Stomach smooth muscle (tissue), 2 donors: ENCODE data around the gene CEP112.

Source experiments
- H3K27ac ChIP-seq: one replicate; pipeline ENCODE4 v1.7.0; 2013; ENCODE audit warnings: mild to moderate bottlenecking, low read length, inconsistent platforms
- H3K27me3 ChIP-seq, 2 donors: one replicate each; pipeline ENCODE4 v1.7.0; 2013; ENCODE audit warnings: low read length in 2 of 2; ENCODE audit not compliant: insufficient read depth in 2 of 2, control insufficient read depth in 1 of 2
- H3K36me3 ChIP-seq, 2 donors: one replicate each; pipeline ENCODE4 v1.7.0; 2013; ENCODE audit warnings: low read length in 2 of 2; ENCODE audit not compliant: control insufficient read depth in 2 of 2, insufficient read depth in 2 of 2
- H3K4me1 ChIP-seq: one replicate; pipeline ENCODE4 v1.7.0; 2013; ENCODE audit warnings: low read length; ENCODE audit not compliant: control insufficient read depth, insufficient read depth
- H3K4me3 ChIP-seq, 2 donors: one replicate each; pipeline ENCODE4 v1.7.0; 2013; ENCODE audit warnings: low read length in 2 of 2
- H3K9ac ChIP-seq, 2 donors: one replicate each; pipeline ENCODE4 v1.7.0; 2013; ENCODE audit warnings: low read length in 2 of 2, mild to moderate bottlenecking in 1 of 2
- H3K9me3 ChIP-seq, 2 donors: one replicate each; pipeline ENCODE4 v1.7.0; 2013; ENCODE audit warnings: low read length in 2 of 2; ENCODE audit not compliant: control insufficient read depth in 2 of 2
- donor health status: healthy.
- donor health status: Pancreatic carcinoma.

CEP112 gene

GRCh38 chr17:65727832-65728231 lies 464.1 kb downstream of the CEP112 start:
- no peaks in the 10 kb centered on the region for H3K9me3 ChIP-seq
- no peaks in the 10 kb centered on the region for H3K36me3 ChIP-seq
- peak overlapping the region; percentile 32 for H3K27ac ChIP-seq
- H3K27me3 ChIP-seq: no peaks in the 10 kb centered on the region
- no peak overlapping the region for H3K9ac ChIP-seq
- peaks cover 11% of the 10 kb centered on the region for H3K4me1 ChIP-seq
- no peak overlapping the region for H3K4me3 ChIP-seq

- H3K27ac ChIP-seq: peak overlapping the region; percentile 32
These were observed 464.7 kb downstream of the CEP112 start for GRCh38 chr17:65727246-65727645.

GRCh38 chr17:65723431-65724151 lies 468.3 kb downstream of the CEP112 start:
- Histone ChIP-seq H3K4me3 (no peak overlapping the region), H3K27ac (no peak overlapping the region), H3K9ac (no peak overlapping the region), H3K36me3 (no peaks in the 10 kb centered on the region), H3K4me1 (peaks cover 8% of the 10 kb centered on the region), H3K27me3 (no peaks in the 10 kb centered on the region), H3K9me3 (no peaks in the 10 kb centered on the region)

More at GRCh38 chr17:65727246-65727645, 464.7 kb downstream of the CEP112 start:
- Histone ChIP-seq H3K9ac (no peak overlapping the region), H3K36me3 (no peaks in the 10 kb centered on the region), H3K4me1 (peaks cover 15% of the 10 kb centered on the region), H3K27me3 (no peaks in the 10 kb centered on the region), H3K4me3 (no peak overlapping the region), H3K9me3 (no peaks in the 10 kb centered on the region)

DNA sequence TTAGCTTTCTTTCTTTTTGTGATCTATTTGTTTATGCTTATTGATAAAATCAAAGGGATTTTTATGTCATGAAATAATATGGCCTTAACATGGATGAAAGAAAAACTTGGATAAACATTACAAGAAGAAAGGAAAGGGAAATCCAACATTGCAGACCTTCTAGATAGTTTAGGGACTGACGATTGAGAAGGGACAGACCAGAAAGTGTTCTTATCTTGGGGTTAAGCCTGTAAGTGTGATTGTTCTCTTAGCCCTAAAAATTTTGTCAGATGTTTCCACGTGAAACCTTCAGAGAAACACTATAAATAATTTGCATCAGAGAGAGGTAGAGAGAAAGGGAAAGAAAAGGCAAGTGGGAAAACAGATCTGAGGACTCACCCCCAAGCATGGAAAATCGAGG lies 473.3 kb downstream of the CEP112 start:
- Histone ChIP-seq H3K4me1 (peaks cover 5% of the 10 kb centered on the region), H3K9ac (no peak overlapping the region)

DNA sequence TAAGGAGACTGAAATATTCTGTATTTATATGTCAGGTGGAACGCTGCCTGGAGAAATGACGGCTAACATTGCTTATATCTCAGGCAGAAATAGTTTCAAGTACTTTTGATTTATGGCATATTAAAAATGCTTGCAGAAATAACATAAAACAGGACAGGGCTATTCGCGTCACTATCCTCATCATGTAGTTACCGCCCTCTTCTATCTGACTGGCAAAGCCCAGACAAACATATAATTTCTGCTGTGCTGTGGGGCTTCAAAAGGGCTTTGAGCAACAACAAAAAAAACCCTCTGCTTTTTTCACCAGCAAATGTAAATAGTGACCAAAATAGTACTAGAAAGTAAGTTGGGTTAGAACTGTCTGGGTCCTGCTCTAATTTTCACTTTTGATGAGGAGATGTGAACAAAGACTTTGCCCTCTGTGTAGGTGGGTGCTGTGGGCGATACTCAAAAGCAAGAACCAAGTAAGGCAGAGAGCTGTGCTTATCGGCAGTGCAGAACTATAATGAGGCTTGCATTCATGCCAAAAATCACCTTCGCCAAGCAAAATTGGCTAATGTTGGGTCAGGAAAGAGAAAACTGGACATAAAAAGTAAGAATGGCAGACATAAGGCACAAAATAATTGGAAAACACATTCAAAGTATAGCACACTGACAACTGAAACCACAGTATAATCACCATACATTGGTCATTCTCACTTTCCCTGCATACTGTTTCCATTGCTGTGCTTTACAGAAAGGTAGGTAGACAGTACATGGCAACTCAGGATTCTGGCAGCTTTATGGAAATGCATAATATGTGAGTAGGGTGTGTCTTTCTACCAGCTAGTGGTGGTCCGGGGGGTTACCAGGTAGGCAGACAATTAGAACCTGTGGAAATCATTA lies 479.3 kb downstream of the CEP112 start:
- Histone ChIP-seq H3K9me3 (no peaks in the 10 kb centered on the region), H3K36me3 (no peaks in the 10 kb centered on the region), H3K27ac (peak overlapping the region; percentile 77), H3K4me3 (peak overlapping the region; percentile 33 to 55), H3K27me3 (no peaks in the 10 kb centered on the region), H3K9ac (peak overlapping the region; percentile 3 to 22), H3K4me1 (peaks cover 7% of the 10 kb centered on the region)

More for the DNA sequence above, 473.3 kb downstream of the CEP112 start:
- H3K9me3 ChIP-seq: no peaks in the 10 kb centered on the region
- H3K36me3 ChIP-seq: no peaks in the 10 kb centered on the region
- no peaks in the 10 kb centered on the region for H3K27me3 ChIP-seq
- no peak overlapping the region for H3K27ac ChIP-seq
- H3K4me3 ChIP-seq: no peak overlapping the region

DNA sequence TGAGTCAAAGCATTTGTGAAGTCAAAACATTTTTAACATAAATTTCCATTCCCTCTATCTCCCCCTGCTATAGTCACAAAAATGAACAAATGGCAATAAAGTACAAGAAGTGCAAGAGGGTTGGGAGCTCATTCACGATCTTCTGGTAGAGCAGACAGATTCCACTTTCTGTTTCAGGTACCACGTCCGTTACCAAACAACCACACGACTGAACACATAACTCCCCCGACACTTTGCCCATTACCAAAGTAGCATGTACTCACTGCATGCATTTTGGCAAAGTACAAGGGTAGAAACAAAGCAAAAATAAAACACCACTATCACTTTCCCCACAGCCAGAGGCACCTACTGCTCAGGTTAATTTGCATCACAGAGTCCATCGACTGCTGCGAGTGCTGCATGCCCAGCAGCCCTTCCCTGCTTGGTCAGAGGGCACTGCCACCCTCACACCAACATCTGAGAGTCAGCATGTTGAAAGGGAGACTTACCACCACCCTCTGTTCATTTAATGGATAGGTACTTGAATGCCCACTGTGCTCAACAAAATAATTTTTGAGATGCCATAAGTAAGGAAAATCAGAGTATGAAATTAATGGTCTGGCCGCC lies 480.2 kb downstream of the CEP112 start:
- Histone ChIP-seq H3K27ac (peak overlapping the region; percentile 77), H3K4me1 (peaks cover 7% of the 10 kb centered on the region), H3K4me3 (peak overlapping the region; percentile 17 to 55), H3K36me3 (no peaks in the 10 kb centered on the region), H3K27me3 (no peaks in the 10 kb centered on the region), H3K9me3 (no peaks in the 10 kb centered on the region), H3K9ac (peak overlapping the region in 1 of 2 donors; percentile 6)

DNA sequence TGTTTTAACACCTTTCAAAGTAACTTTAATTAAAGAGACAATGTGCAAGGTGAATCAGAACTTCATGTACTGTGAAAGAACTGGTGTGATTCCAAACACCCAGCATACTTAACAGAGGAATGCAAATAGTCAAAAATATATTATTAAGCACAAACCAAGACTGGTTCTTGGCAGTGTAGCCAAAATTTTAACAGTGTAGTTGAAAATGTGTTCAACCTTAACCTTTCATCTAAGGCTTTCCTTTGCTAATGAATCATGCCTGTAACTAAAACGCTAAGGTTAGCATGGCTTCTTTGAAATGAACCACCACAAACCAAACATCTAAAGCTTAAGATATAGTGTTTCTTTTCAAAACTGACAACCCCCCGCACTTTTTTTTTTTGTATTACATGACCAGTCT lies 484.2 kb downstream of the CEP112 start:
- Histone ChIP-seq H3K36me3 (no peaks in the 10 kb centered on the region), H3K9me3 (no peaks in the 10 kb centered on the region), H3K27ac (no peak overlapping the region), H3K4me1 (peaks cover 5% of the 10 kb centered on the region), H3K9ac (no peak overlapping the region), H3K27me3 (no peaks in the 10 kb centered on the region), H3K4me3 (no peak overlapping the region)

DNA sequence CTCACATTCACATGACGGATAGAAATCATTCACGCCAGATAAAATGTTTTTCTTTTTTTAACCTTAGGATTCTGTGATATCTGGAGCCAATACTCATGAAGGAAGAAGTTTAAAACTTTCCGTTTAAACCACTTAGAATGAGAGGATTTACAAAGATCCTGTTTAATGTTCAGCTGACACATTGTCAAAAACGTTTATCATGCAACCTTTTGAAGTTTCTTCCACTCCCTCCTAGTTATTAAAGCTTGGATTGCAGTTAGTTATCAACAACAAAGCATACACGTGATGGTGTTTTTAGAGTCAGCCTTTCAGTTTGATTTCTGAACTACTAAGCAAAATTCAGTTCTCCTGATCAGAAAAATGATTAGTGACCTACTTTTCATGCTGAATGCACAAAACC lies 487.2 kb downstream of the CEP112 start:
- Histone ChIP-seq H3K27ac (no peak overlapping the region), H3K4me1 (no peaks in the 10 kb centered on the region), H3K9ac (no peak overlapping the region), H3K36me3 (no peaks in the 10 kb centered on the region), H3K27me3 (no peaks in the 10 kb centered on the region), H3K4me3 (no peak overlapping the region), H3K9me3 (no peaks in the 10 kb centered on the region)

DNA sequence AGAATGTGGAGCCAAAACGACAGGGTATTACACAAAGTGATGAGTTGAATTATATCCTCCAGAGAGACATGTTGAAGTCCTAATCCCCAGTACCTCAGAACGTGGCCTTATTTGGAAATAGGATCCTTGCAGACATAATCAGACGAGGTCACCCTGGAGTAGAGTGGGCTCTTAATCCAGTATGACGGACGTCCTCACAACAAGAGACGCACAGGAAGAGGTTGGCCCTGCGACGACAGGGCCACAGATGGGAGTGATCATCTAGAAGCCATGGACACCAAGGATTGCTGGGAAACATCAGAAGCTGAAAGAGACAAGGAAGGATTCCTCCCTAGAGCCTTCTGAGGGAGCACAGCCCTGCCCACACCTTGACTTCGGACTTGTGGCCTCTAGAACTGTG lies 488.0 kb downstream of the CEP112 start:
- H3K36me3 ChIP-seq: no peaks in the 10 kb centered on the region
- no peaks in the 10 kb centered on the region for H3K27me3 ChIP-seq
- H3K27ac ChIP-seq: no peak overlapping the region
- H3K9me3 ChIP-seq: no peaks in the 10 kb centered on the region
- no peaks in the 10 kb centered on the region for H3K4me1 ChIP-seq
- H3K9ac ChIP-seq: no peak overlapping the region
- no peak overlapping the region for H3K4me3 ChIP-seq

DNA sequence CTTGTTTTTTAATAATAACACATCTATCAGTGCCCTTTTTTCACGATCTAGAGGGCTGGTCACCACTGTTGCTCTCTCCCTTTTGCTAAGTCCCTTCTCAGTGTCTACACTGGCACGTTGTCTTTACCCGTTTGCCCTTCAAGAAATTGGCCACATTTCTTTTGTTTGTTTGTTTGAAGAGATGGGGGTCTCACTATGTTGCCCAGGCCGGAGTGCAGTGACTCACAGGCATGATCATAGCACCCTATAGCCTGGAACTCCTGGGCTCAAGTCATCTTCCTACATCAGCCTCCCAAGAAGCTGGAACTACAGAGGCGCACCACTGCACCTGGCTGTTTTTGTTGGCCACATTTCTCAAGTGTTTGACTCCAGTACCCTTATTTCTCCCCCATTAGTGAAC lies 492.5 kb downstream of the CEP112 start:
- Histone ChIP-seq H3K27ac (no peak overlapping the region), H3K4me1 (no peaks in the 10 kb centered on the region), H3K4me3 (no peak overlapping the region), H3K9ac (no peak overlapping the region), H3K36me3 (no peaks in the 10 kb centered on the region), H3K9me3 (no peaks in the 10 kb centered on the region), H3K27me3 (no peaks in the 10 kb centered on the region)
